ENCODE results near the gene LYRM1. TPM values are rescaled to one million over a fixed set of nuclear protein-coding genes. Genes with fewer than 3 reads are reported as not detected.

Gene LYRM1
- total RNA-seq, 1 experiment from 2014 or later = 67.3 TPM

DNA sequence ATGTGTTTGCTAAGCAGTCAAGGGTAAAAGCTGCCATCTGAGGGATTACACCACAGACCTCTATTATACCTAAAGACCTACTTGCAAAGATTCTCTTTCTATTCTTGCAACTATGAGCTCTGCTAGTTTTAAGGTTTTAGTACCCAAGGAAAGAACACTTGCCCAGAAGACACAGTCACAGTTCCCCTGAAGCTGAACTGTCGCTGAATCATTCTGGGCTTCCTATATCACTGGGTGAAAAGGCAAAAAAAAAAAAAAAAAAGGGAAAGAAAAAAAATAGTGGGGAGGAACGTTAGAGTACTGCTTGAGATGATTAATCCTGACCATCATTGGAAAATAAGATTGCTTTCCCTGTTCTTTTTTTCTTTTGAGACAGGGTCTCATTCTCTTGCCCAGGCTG lies 37.9 kb downstream of the LYRM1 start:
- Mint-ChIP-seq H3K27me3 (ENCODE audit: insufficient read depth, unreplicated experiment) (no peaks in the 10 kb centered on the region), H3K36me3 (ENCODE audit: insufficient read depth, unreplicated experiment) (no peaks in the 10 kb centered on the region), H3K4me3 (ENCODE audit: unreplicated experiment) (no peak overlapping the region), H3K27ac (ENCODE audit: low read depth, unreplicated experiment) (no peak overlapping the region), H3K4me1 (ENCODE audit: insufficient read depth, unreplicated experiment) (no peaks in the 10 kb centered on the region), H3K9me3 (ENCODE audit: unreplicated experiment) (no peaks in the 10 kb centered on the region)
- TF ChIP-seq, protein P1, sequence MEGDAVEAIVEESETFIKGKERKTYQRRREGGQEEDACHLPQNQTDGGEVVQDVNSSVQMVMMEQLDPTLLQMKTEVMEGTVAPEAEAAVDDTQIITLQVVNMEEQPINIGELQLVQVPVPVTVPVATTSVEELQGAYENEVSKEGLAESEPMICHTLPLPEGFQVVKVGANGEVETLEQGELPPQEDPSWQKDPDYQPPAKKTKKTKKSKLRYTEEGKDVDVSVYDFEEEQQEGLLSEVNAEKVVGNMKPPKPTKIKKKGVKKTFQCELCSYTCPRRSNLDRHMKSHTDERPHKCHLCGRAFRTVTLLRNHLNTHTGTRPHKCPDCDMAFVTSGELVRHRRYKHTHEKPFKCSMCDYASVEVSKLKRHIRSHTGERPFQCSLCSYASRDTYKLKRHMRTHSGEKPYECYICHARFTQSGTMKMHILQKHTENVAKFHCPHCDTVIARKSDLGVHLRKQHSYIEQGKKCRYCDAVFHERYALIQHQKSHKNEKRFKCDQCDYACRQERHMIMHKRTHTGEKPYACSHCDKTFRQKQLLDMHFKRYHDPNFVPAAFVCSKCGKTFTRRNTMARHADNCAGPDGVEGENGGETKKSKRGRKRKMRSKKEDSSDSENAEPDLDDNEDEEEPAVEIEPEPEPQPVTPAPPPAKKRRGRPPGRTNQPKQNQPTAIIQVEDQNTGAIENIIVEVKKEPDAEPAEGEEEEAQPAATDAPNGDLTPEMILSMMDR (IDR thresholded peaks at IDR 0.05; ENCODE audit: unreplicated experiment) = no peak
- ChIA-PET CTCF (interaction anchor here (0.6 to 1.6 kb wide), 5 partner anchors 10 to 178 kb away, joined by 3 to 4 read pairs (median 4); no protein-coding TSS in a partner anchor), POLR2A (no interaction called here)
- intact Hi-C loops (cut with micrococcal nuclease) = no loop called here
- peak; percentile 5 for DNase-seq (ENCODE audit: unreplicated experiment)
- no TSS peak for BruUV-seq (replicated peaks)

DNA sequence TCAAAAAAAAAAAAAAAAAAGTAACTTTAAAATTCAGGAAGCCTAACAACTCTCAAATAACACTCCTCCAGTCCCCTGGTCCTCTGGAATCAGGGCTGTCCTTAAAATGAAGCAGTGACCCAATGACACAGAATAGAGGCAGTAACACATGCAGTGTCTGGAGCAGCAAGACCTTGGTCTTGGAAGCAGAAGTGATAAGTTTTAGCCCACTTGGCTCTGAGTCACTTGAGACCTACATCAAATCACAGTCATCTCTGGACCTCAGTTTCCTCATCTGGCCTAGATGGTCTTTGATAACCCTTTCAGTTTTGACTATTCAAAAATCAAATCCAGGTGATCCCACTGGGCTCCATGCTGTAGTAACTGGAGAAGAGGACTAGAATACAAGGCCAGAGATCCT lies 39.0 kb downstream of the LYRM1 start:
- Mint-ChIP-seq H3K27ac (ENCODE audit: low read depth, unreplicated experiment) (no peak overlapping the region), H3K36me3 (ENCODE audit: insufficient read depth, unreplicated experiment) (peaks cover 2% of the 10 kb centered on the region), H3K27me3 (ENCODE audit: insufficient read depth, unreplicated experiment) (no peaks in the 10 kb centered on the region), H3K4me1 (ENCODE audit: insufficient read depth, unreplicated experiment) (no peaks in the 10 kb centered on the region), H3K9me3 (ENCODE audit: unreplicated experiment) (no peaks in the 10 kb centered on the region), H3K4me3 (ENCODE audit: unreplicated experiment) (no peak overlapping the region)
- DNase-seq (ENCODE audit: unreplicated experiment) = no peak
- intact Hi-C loops (cut with micrococcal nuclease) = no loop called here
- POLR2A ChIA-PET = no interaction called here
- TF ChIP-seq, protein P1 (IDR thresholded peaks at IDR 0.05; ENCODE audit: unreplicated experiment) = no peak
- CTCF ChIA-PET = no interaction called here
- no TSS peak for BruUV-seq (replicated peaks)

DNA sequence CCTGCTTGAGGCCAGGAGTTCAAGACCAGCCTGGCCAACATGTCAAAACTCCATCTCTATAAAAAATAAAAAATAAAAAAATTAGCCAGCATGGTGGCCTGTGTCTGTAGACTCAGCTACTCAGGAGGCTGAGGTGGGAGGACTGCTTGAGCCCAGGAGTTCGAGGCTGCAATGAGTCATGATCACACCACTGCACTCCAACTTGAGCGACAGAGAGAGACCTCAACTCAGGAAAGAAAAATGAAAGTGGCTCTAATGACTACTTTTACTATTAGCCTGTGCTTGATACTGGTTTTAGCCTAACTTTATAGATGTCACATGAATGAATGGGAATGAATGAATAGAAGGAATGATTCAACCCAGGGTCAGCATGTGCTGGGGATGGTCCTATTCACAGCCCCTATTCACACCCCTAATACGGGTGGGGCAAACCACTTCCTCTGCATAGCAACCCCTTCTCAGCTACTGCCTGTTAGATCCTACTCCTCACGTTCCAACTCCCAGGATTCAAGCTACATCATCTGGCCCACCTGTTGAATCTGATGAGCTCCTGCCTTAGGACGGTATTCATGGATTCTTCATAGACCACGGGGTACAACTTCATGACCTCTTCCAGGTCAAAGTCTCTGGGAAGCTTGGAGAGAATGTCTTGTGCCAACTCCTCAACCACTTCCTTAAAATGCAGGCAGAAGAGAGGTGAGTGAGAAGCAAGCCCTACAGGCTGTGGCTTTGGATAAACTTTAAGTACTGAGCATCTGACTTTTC lies 40.5 kb downstream of the LYRM1 start:
- intact Hi-C loops (cut with micrococcal nuclease) = no loop called here
- H3K9me3 Mint-ChIP-seq (ENCODE audit: unreplicated experiment) = no peaks in the 10 kb centered on the region
- DNase-seq (ENCODE audit: unreplicated experiment) = no peak
- no peak overlapping the region for H3K27ac Mint-ChIP-seq (ENCODE audit: low read depth, unreplicated experiment)
- peaks cover 6% of the 10 kb centered on the region for H3K36me3 Mint-ChIP-seq (ENCODE audit: insufficient read depth, unreplicated experiment)
- ChIA-PET POLR2A (interaction anchor here (0.9 kb wide), 1 partner anchor 10 kb away, joined by 3 read pairs; no protein-coding TSS in a partner anchor), CTCF (no interaction called here)
- TF ChIP-seq, protein P1 (IDR thresholded peaks at IDR 0.05; ENCODE audit: unreplicated experiment) = no peak
- no peaks in the 10 kb centered on the region for H3K27me3 Mint-ChIP-seq (ENCODE audit: insufficient read depth, unreplicated experiment)
- no peaks in the 10 kb centered on the region for H3K4me1 Mint-ChIP-seq (ENCODE audit: insufficient read depth, unreplicated experiment)
- no TSS peak for BruUV-seq (replicated peaks)
- no peak overlapping the region for H3K4me3 Mint-ChIP-seq (ENCODE audit: unreplicated experiment)

DNA sequence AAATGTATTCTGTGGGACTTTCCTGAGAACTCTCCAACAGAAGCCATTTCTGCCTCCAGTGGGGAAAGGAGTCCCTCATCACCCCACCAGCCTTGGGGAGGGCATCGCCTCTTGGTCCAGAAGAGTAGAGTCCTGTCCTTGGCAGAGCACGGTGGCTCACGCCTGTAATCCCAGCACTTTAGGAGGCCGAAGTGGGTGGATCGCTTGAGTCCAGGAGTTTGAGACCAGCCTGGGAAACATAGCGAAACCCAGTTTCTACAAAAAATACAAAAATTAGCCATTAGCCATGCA lies 41.0 kb downstream of the LYRM1 start:
- TF ChIP-seq, protein P1 (IDR thresholded peaks at IDR 0.05; ENCODE audit: unreplicated experiment) = no peak
- H3K27ac Mint-ChIP-seq (ENCODE audit: low read depth, unreplicated experiment) = no peak overlapping the region
- POLR2A ChIA-PET = no interaction called here
- H3K4me3 Mint-ChIP-seq (ENCODE audit: unreplicated experiment) = no peak overlapping the region
- H3K4me1 Mint-ChIP-seq (ENCODE audit: insufficient read depth, unreplicated experiment) = no peaks in the 10 kb centered on the region
- H3K36me3 Mint-ChIP-seq (ENCODE audit: insufficient read depth, unreplicated experiment) = peaks cover 6% of the 10 kb centered on the region
- CTCF ChIA-PET = no interaction called here
- intact Hi-C loops (cut with micrococcal nuclease) = no loop called here
- BruUV-seq (replicated peaks) = no TSS peak
- no peak for DNase-seq (ENCODE audit: unreplicated experiment)
- H3K9me3 Mint-ChIP-seq (ENCODE audit: unreplicated experiment) = no peaks in the 10 kb centered on the region
- H3K27me3 Mint-ChIP-seq (ENCODE audit: insufficient read depth, unreplicated experiment) = no peaks in the 10 kb centered on the region
